Parathyroid adenoma (tissue), 2 donors: ENCODE measurements around the gene CTDP1.

Experiments
- H2AFZ ChIP-seq: fragments of 300-600 bp; sonication (generic); one replicate; pipeline ENCODE4 v1.7.0; 2017; ENCODE audit warnings: antibody characterized with exemption, mild to moderate bottlenecking
- H3K27ac ChIP-seq: fragments of 300-600 bp; sonication (generic); one replicate; pipeline ENCODE4 v1.7.0; 2017
- H3K27me3 ChIP-seq: fragments of 300-600 bp; sonication (generic); one replicate; pipeline ENCODE4 v1.7.0; 2017; ENCODE audit warnings: low read length; ENCODE audit not compliant: control insufficient read depth, insufficient read depth
- H3K36me3 ChIP-seq: fragments of 300-600 bp; sonication (generic); one replicate; pipeline ENCODE4 v1.7.0; 2017; ENCODE audit warnings: low read length; ENCODE audit not compliant: control insufficient read depth, insufficient read depth
- H3K4me1 ChIP-seq: fragments of 300-600 bp; sonication (generic); one replicate; pipeline ENCODE4 v1.7.0; 2017; ENCODE audit warnings: control low read depth
- H3K4me2 ChIP-seq: fragments of 300-600 bp; sonication (generic); one replicate; pipeline ENCODE4 v1.7.0; 2017; ENCODE audit warnings: low read length
- H3K4me3 ChIP-seq: fragments of 300-600 bp; sonication (generic); one replicate; pipeline ENCODE4 v1.7.0; 2017; ENCODE audit warnings: low read depth, low read length
- H3K79me2 ChIP-seq: fragments of 300-600 bp; sonication (generic); one replicate; pipeline ENCODE4 v1.7.0; 2017; ENCODE audit warnings: control low read depth
- H3K9ac ChIP-seq: fragments of 300-600 bp; sonication (generic); one replicate; pipeline ENCODE4 v1.7.0; 2017; ENCODE audit warnings: mild to moderate bottlenecking
- H3K9me3 ChIP-seq: fragments of 300-600 bp; sonication (generic); one replicate; pipeline ENCODE4 v1.7.0; 2017; ENCODE audit warnings: low read length; ENCODE audit not compliant: control insufficient read depth
- TF ChIP-seq, protein P1 (sequence below): fragments of 300-600 bp; sonication (generic); IDR thresholded peaks from one replicate; pipeline ENCODE4 v1.7.0; 2017; ENCODE audit warnings: antibody characterized with exemption, mild to moderate bottlenecking
- donor health status: primary hyperparathyroidism.

Gene CTDP1

DNA sequence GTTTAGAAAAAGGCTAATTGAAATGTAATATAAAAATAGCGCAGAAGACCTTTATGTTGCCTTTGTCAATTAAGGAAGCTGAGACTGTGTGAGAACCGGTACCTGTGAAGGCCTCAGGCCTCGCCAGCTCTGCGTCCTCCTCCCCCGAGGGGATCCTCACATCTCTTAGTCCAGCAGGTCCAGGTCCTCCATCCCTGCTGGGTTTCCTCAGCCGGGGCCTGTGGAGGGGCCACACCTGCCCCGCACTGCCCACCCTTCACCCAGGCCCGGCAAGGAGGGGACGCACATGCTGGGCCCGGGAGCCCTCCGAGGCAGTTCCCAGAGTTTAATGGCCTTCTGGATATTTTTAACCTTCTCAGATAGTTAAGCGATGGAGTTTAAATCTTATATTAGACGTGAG, 121.6 kb downstream of the CTDP1 start:
- H3K4me2 ChIP-seq: no peak overlapping the region
- no peaks in the 10 kb centered on the region for H3K4me1 ChIP-seq
- peaks cover 5% of the 10 kb centered on the region for H3K27me3 ChIP-seq
- no peaks in the 10 kb centered on the region for H3K36me3 ChIP-seq
- H2AFZ ChIP-seq: no peak overlapping the region
- H3K9ac ChIP-seq: no peak overlapping the region
- H3K79me2 ChIP-seq: no peaks in the 10 kb centered on the region
- H3K27ac ChIP-seq: no peak overlapping the region
- TF ChIP-seq, protein P1, sequence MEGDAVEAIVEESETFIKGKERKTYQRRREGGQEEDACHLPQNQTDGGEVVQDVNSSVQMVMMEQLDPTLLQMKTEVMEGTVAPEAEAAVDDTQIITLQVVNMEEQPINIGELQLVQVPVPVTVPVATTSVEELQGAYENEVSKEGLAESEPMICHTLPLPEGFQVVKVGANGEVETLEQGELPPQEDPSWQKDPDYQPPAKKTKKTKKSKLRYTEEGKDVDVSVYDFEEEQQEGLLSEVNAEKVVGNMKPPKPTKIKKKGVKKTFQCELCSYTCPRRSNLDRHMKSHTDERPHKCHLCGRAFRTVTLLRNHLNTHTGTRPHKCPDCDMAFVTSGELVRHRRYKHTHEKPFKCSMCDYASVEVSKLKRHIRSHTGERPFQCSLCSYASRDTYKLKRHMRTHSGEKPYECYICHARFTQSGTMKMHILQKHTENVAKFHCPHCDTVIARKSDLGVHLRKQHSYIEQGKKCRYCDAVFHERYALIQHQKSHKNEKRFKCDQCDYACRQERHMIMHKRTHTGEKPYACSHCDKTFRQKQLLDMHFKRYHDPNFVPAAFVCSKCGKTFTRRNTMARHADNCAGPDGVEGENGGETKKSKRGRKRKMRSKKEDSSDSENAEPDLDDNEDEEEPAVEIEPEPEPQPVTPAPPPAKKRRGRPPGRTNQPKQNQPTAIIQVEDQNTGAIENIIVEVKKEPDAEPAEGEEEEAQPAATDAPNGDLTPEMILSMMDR: no peak
- H3K9me3 ChIP-seq: no peaks in the 10 kb centered on the region
- no peak overlapping the region for H3K4me3 ChIP-seq

DNA sequence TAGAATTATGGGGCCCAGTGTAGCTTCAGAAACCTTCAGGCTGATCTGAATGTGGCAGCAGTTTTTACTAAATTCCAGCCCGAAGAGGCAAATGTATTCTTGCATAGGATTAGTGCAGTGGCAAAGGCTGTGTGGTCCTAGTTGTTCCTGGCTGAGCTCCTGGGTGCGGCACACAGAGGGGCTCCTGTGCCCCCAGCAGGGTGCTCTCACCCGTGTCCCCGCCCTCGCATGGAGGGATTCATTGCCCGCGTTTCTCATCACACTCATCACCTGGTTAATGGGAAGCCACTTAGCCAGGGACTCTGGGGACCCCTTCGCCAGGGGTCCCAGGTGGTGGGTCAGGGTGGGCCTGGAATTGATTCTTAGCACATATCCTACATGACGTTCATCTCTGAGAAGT, 122.0 kb downstream of the CTDP1 start:
- no peaks in the 10 kb centered on the region for H3K9me3 ChIP-seq
- H3K36me3 ChIP-seq: no peaks in the 10 kb centered on the region
- no peak overlapping the region for H3K4me3 ChIP-seq
- no peak overlapping the region for H2AFZ ChIP-seq
- TF ChIP-seq, protein P1: no peak
- no peak overlapping the region for H3K27ac ChIP-seq
- H3K9ac ChIP-seq: no peak overlapping the region
- H3K27me3 ChIP-seq: peaks cover 5% of the 10 kb centered on the region
- H3K79me2 ChIP-seq: no peaks in the 10 kb centered on the region
- no peaks in the 10 kb centered on the region for H3K4me1 ChIP-seq
- H3K4me2 ChIP-seq: no peak overlapping the region

DNA sequence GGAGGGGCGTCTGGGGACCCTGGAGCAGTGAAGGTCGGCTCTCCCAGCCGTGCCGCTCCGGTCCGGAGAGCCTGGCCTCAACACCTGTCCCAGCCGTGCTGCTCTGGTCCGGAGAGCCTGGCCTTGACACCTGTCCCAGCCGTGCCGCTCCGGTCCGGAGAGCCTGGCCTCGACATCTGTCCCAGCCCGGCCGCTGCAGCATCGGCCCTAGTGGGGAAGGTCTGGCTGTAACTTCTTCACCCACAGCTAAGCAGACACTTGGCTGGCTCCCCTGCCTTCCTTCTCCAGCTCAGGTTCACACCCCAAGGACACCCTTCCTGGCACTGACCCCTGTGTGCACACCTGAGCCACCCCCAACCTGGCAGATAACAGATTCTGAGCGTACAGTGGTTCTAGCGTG, 122.7 kb downstream of the CTDP1 start:
- no peaks in the 10 kb centered on the region for H3K4me1 ChIP-seq
- H3K9me3 ChIP-seq: no peaks in the 10 kb centered on the region
- H3K27me3 ChIP-seq: peaks cover 5% of the 10 kb centered on the region
- H3K27ac ChIP-seq: no peak overlapping the region
- H3K4me2 ChIP-seq: no peak overlapping the region
- H2AFZ ChIP-seq: no peak overlapping the region
- H3K36me3 ChIP-seq: no peaks in the 10 kb centered on the region
- no peak overlapping the region for H3K9ac ChIP-seq
- TF ChIP-seq, protein P1: no peak
- no peaks in the 10 kb centered on the region for H3K79me2 ChIP-seq
- no peak overlapping the region for H3K4me3 ChIP-seq

DNA sequence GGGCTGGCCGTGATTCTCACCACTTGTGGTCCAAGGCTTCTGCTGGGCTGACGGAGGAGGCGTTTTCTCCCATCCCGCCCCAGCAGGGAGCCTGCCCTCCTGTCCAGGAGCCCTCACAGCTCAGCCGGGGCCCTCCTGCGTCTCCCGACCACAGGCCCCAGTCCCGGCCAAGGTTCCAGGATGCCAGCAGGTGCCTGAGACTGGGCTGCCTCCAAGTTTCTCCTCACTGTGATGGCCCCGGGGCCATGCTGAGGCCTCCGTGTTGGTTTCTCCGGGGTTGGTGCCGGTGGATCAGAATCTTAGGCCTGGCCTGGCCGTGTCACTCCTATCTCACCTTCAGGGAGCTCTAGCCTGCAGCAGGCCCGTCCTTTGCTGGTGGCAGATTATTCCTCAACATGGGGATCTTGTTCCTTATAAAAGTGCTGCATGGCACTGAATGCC, 124.0 kb downstream of the CTDP1 start:
- no peak overlapping the region for H3K4me3 ChIP-seq
- no peak overlapping the region for H3K4me2 ChIP-seq
- no peak overlapping the region for H3K9ac ChIP-seq
- H3K27me3 ChIP-seq: peaks cover 5% of the 10 kb centered on the region
- H3K9me3 ChIP-seq: no peaks in the 10 kb centered on the region
- H2AFZ ChIP-seq: no peak overlapping the region
- TF ChIP-seq, protein P1: no peak
- no peaks in the 10 kb centered on the region for H3K36me3 ChIP-seq
- no peak overlapping the region for H3K27ac ChIP-seq
- H3K79me2 ChIP-seq: no peaks in the 10 kb centered on the region
- H3K4me1 ChIP-seq: no peaks in the 10 kb centered on the region
